Mesendoderm (in vitro differentiated cells): Measurements from ENCODE around the gene CEP112.
A peak's percentile ranks its signal among the peaks of the same experiment; 100 is the strongest.

ENCODE experiments used
- DNase-seq: peaks from one replicate; pipeline ENCODE4 v3.0.0; 2013
- H2AK5ac ChIP-seq: 2 replicates; pipeline ENCODE4 v1.6.1; 2013; ENCODE audit warnings: low read length, inconsistent platforms
- H2BK120ac ChIP-seq: 2 replicates; pipeline ENCODE4 v1.6.1; 2013; ENCODE audit warnings: low read depth, mild to moderate bottlenecking, low read length, moderate library complexity, mixed read lengths
- H2BK15ac ChIP-seq: replicated peaks from 2 replicates; pipeline ENCODE4 v1.6.1; 2013; ENCODE audit warnings: low read depth, mild to moderate bottlenecking, moderate library complexity
- H2BK5ac ChIP-seq: 2 replicates; pipeline ENCODE4 v1.6.1; 2013; ENCODE audit warnings: low read length, inconsistent platforms
- H3K18ac ChIP-seq: 2 replicates; pipeline ENCODE4 v1.6.1; 2013; ENCODE audit warnings: mild to moderate bottlenecking, low read length, mixed read lengths
- H3K23ac ChIP-seq: one replicate; pipeline ENCODE4 v1.6.1; 2013; ENCODE audit warnings: low read length
- H3K27ac ChIP-seq: 2 replicates; pipeline ENCODE4 v1.5.1; 2013; ENCODE audit warnings: low read depth, mild to moderate bottlenecking, inconsistent platforms, low read length, moderate library complexity
- H3K27me3 ChIP-seq: 2 replicates; pipeline ENCODE4 v1.6.1; 2013; ENCODE audit warnings: low read length, control low read depth, mild to moderate bottlenecking, inconsistent platforms; ENCODE audit not compliant: insufficient read depth, poor library complexity
- H3K36me3 ChIP-seq: 2 replicates; pipeline ENCODE4 v1.6.1; 2013; ENCODE audit warnings: low read length, inconsistent platforms; ENCODE audit not compliant: control insufficient read depth, insufficient read depth
- H3K4ac ChIP-seq: one replicate; pipeline ENCODE4 v1.6.1; 2013; ENCODE audit warnings: low read depth, mild to moderate bottlenecking, low read length, moderate library complexity
- H3K4me1 ChIP-seq: 2 replicates; pipeline ENCODE4 v1.6.1; 2013; ENCODE audit warnings: low read depth, low read length, inconsistent platforms; ENCODE audit not compliant: control insufficient read depth
- H3K4me2 ChIP-seq: 2 replicates; pipeline ENCODE4 v1.6.1; 2013; ENCODE audit warnings: low read length
- H3K4me3 ChIP-seq: 2 replicates; pipeline ENCODE4 v1.5.1; 2013; ENCODE audit warnings: mild to moderate bottlenecking, low read length
- H3K56ac ChIP-seq: one replicate; pipeline ENCODE4 v1.6.1; 2013; ENCODE audit warnings: low read length
- H3K79me1 ChIP-seq: 2 replicates; pipeline ENCODE4 v1.6.1; 2013; ENCODE audit warnings: low read length, inconsistent platforms
- H3K79me2 ChIP-seq: 2 replicates; pipeline ENCODE4 v1.6.1; 2013; ENCODE audit warnings: mild to moderate bottlenecking, low read length; ENCODE audit not compliant: control insufficient read depth, insufficient read depth
- H3K9ac ChIP-seq: 2 replicates; pipeline ENCODE4 v1.6.1; 2013; ENCODE audit warnings: low read length, inconsistent platforms
- H4K5ac ChIP-seq: one replicate; pipeline ENCODE4 v1.6.1; 2013; ENCODE audit warnings: low read length
- H4K8ac ChIP-seq: one replicate; pipeline ENCODE4 v1.6.1; 2013; ENCODE audit warnings: low read depth, mild to moderate bottlenecking, control low read depth, low read length, moderate library complexity
- WGBS: extraction: QIAGEN DNeasy Blood & Tissue Kit; methylation state at CpG from one replicate; pipeline ENCODE4 v1.1.7; 2013; ENCODE audit warnings: low lambda C conversion rate, missing lambda C conversion rate; ENCODE audit not compliant: insufficient coverage; ENCODE audit errors: extremely low coverage; 5-methylcytosine and 5-hydroxymethylcytosine counted together

Gene CEP112

DNA sequence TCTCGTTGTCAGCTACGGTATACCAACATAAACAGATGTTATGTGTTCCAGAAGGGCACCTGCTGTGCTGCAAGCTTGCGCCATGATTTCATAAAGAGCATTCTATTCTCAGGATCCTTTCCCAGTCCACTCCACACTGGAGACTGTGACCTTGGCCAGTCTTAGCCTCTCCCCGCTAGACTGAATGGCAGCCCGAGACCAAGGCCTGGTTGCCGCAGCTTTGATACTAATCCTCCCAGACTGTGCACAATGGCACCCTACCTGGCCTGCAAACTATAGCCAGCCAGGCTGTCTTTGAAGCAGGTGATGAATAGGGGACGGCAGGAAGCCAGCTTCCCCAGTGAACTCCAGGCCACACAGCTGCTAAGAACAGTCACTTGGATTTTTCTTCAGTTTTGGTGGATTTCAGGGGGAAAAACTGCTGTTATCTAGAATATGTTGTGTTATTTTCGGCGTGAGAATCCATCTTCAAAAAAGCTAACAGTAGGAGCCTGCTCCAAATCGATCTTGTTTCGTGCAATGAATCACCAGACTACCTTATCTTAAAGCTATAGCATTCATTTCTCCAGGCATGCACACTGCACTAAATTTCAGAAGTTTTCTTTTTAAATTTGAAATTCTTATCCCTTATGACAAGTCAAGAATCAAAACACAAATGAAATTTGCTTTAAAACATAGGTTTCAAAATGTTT, 289.0 kb downstream of the CEP112 start:
- no peaks in the 10 kb centered on the region for H3K79me1 ChIP-seq
- no peak overlapping the region for H3K18ac ChIP-seq
- no peak overlapping the region for H2AK5ac ChIP-seq
- no peak overlapping the region for H3K4me3 ChIP-seq
- H3K4ac ChIP-seq: no peak overlapping the region
- H2BK15ac ChIP-seq: no peak overlapping the region
- H3K79me2 ChIP-seq: no peaks in the 10 kb centered on the region
- H3K4me2 ChIP-seq: no peak overlapping the region
- no peaks in the 10 kb centered on the region for H3K27me3 ChIP-seq
- WGBS: no CpG with 5 or more reads among the region's 11 CpGs
- no peak overlapping the region for H4K5ac ChIP-seq
- no peak overlapping the region for H2BK5ac ChIP-seq
- H3K23ac ChIP-seq: no peak overlapping the region
- no peak overlapping the region for H3K56ac ChIP-seq
- no peak overlapping the region for H4K8ac ChIP-seq
- H3K9ac ChIP-seq: no peak overlapping the region
- peak; percentile 5 for DNase-seq
- H3K36me3 ChIP-seq: no peaks in the 10 kb centered on the region
- no peak overlapping the region for H2BK120ac ChIP-seq
- no peaks in the 10 kb centered on the region for H3K4me1 ChIP-seq
- no peak overlapping the region for H3K27ac ChIP-seq

- Histone ChIP-seq H4K5ac (no peak overlapping the region), H3K18ac (no peak overlapping the region), H3K36me3 (no peaks in the 10 kb centered on the region), H3K27me3 (no peaks in the 10 kb centered on the region), H3K56ac (no peak overlapping the region), H3K4me3 (no peak overlapping the region), H2BK120ac (no peak overlapping the region), H2AK5ac (no peak overlapping the region), H3K27ac (no peak overlapping the region), H3K4me2 (no peak overlapping the region), H3K23ac (no peak overlapping the region), H4K8ac (no peak overlapping the region), H3K79me1 (no peaks in the 10 kb centered on the region), H2BK5ac (no peak overlapping the region), H3K9ac (no peak overlapping the region), H3K79me2 (no peaks in the 10 kb centered on the region), H2BK15ac (no peak overlapping the region), H3K4ac (no peak overlapping the region), H3K4me1 (no peaks in the 10 kb centered on the region)
- no CpG with 5 or more reads among the region's 10 CpGs for WGBS
- DNase-seq: no peak
Measured at GRCh38 chr17:65902155-65902554, 289.8 kb downstream of the CEP112 start.

GRCh38 chr17:65901394-65901793, 290.5 kb downstream of the CEP112 start:
- H3K18ac ChIP-seq: no peak overlapping the region
- no peak overlapping the region for H3K4me3 ChIP-seq
- no peaks in the 10 kb centered on the region for H3K4me1 ChIP-seq
- no peaks in the 10 kb centered on the region for H3K79me1 ChIP-seq
- H3K27me3 ChIP-seq: no peaks in the 10 kb centered on the region
- H3K4ac ChIP-seq: no peak overlapping the region
- H2BK120ac ChIP-seq: no peak overlapping the region
- no peak overlapping the region for H3K27ac ChIP-seq
- H2AK5ac ChIP-seq: no peak overlapping the region
- H3K56ac ChIP-seq: no peak overlapping the region
- no peak overlapping the region for H2BK15ac ChIP-seq
- no peak overlapping the region for H3K9ac ChIP-seq
- no peaks in the 10 kb centered on the region for H3K36me3 ChIP-seq
- H2BK5ac ChIP-seq: no peak overlapping the region
- no peak overlapping the region for H4K5ac ChIP-seq
- H3K79me2 ChIP-seq: no peaks in the 10 kb centered on the region
- no peak overlapping the region for H3K4me2 ChIP-seq
- H3K23ac ChIP-seq: no peak overlapping the region
- DNase-seq: no peak
- H4K8ac ChIP-seq: no peak overlapping the region

GRCh38 chr17:65900216-65900615, 291.7 kb downstream of the CEP112 start:
- H3K18ac ChIP-seq: no peak overlapping the region
- H2BK120ac ChIP-seq: no peak overlapping the region
- no peak for DNase-seq
- no peak overlapping the region for H3K56ac ChIP-seq
- no peak overlapping the region for H2BK15ac ChIP-seq
- peaks cover 2% of the 10 kb centered on the region for H3K4me1 ChIP-seq
- H3K36me3 ChIP-seq: no peaks in the 10 kb centered on the region
- no peak overlapping the region for H3K4ac ChIP-seq
- H2AK5ac ChIP-seq: no peak overlapping the region
- H4K5ac ChIP-seq: no peak overlapping the region
- H3K79me1 ChIP-seq: no peaks in the 10 kb centered on the region
- no CpG with 5 or more reads among the region's 6 CpGs for WGBS
- no peak overlapping the region for H3K23ac ChIP-seq
- H3K27ac ChIP-seq: no peak overlapping the region
- no peak overlapping the region for H4K8ac ChIP-seq
- no peak overlapping the region for H2BK5ac ChIP-seq
- no peak overlapping the region for H3K4me3 ChIP-seq
- H3K79me2 ChIP-seq: no peaks in the 10 kb centered on the region
- H3K4me2 ChIP-seq: no peak overlapping the region
- no peak overlapping the region for H3K9ac ChIP-seq
- no peaks in the 10 kb centered on the region for H3K27me3 ChIP-seq

DNA sequence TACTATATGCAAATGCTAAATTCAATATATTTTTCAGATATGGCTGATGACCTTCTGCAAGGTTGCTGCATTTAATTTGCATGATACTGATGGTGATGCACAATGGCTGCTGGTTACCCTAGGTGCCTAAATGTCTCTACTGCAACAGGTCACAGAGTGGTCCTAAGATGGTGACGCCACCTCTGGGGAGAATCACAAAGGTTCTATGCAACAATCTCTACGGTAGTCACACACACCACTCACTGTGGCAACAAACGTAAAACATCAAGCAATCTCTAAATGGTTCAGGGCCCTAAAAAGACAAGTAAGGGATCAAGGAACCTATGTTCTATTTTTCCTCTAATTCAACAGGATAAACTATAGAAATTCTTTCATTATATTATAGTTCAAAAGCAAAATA, 293.3 kb downstream of the CEP112 start:
- H2BK5ac ChIP-seq: no peak overlapping the region
- no peak for DNase-seq
- no peak overlapping the region for H3K4me2 ChIP-seq
- H2AK5ac ChIP-seq: no peak overlapping the region
- no peak overlapping the region for H3K18ac ChIP-seq
- no peaks in the 10 kb centered on the region for H3K79me2 ChIP-seq
- H3K56ac ChIP-seq: no peak overlapping the region
- no CpG with 5 or more reads among the region's 3 CpGs for WGBS
- no peaks in the 10 kb centered on the region for H3K27me3 ChIP-seq
- H3K4me3 ChIP-seq: no peak overlapping the region
- H2BK15ac ChIP-seq: no peak overlapping the region
- peaks cover 3% of the 10 kb centered on the region for H3K4me1 ChIP-seq
- no peak overlapping the region for H3K23ac ChIP-seq
- H3K36me3 ChIP-seq: no peaks in the 10 kb centered on the region
- no peak overlapping the region for H4K5ac ChIP-seq
- H3K9ac ChIP-seq: no peak overlapping the region
- H3K4ac ChIP-seq: no peak overlapping the region
- H4K8ac ChIP-seq: no peak overlapping the region
- H3K79me1 ChIP-seq: no peaks in the 10 kb centered on the region
- no peak overlapping the region for H3K27ac ChIP-seq
- no peak overlapping the region for H2BK120ac ChIP-seq

GRCh38 chr17:65896889-65897288, 295.0 kb downstream of the CEP112 start:
- Histone ChIP-seq H3K56ac (no peak overlapping the region), H2BK120ac (no peak overlapping the region), H3K4ac (no peak overlapping the region), H3K36me3 (no peaks in the 10 kb centered on the region), H3K4me2 (no peak overlapping the region), H3K27ac (no peak overlapping the region), H3K18ac (no peak overlapping the region), H2BK5ac (no peak overlapping the region), H2AK5ac (no peak overlapping the region), H2BK15ac (no peak overlapping the region), H4K5ac (no peak overlapping the region), H4K8ac (no peak overlapping the region), H3K23ac (no peak overlapping the region), H3K27me3 (no peaks in the 10 kb centered on the region), H3K4me3 (no peak overlapping the region), H3K4me1 (peaks cover 3% of the 10 kb centered on the region), H3K79me2 (no peaks in the 10 kb centered on the region), H3K79me1 (no peaks in the 10 kb centered on the region), H3K9ac (no peak overlapping the region)
- DNase-seq: no peak
